B cell (primary cell): ENCODE measurements around the gene THSD7B.

Experiments
- CTCF ChIP-seq: fragments of 200-600 bp; IDR thresholded peaks from one replicate; pipeline ENCODE4 v1.8.0; 2022; ENCODE audit warnings: antibody characterized with exemption, mild to moderate bottlenecking
- EZH2 ChIP-seq: IDR thresholded peaks from 2 replicates; pipeline ENCODE4 v1.6.1; 2012; ENCODE audit warnings: borderline replicate concordance, low read depth, mild to moderate bottlenecking, moderate library complexity, low read length; ENCODE audit not compliant: insufficient read depth, poor library complexity, severe bottlenecking

GRCh38 chr2:137238065-137238464 is 472.7 kb downstream of the THSD7B start:
- TF ChIP-seq CTCF (no peak), EZH2 (no peak)
